Keratinocyte (primary cell): ENCODE data around the gene PCDHGB3. TPM values are rescaled to one million over a fixed set of nuclear protein-coding genes. Genes with fewer than 3 reads are reported as not detected.
"Not testable (repeated sequence)": the region's sequence is repeated elsewhere in the genome, so short reads cannot be mapped to it uniquely, and the experiment has no call there.

Experiments
- DNase-seq: peaks from one replicate; pipeline ENCODE4 v3.0.0-alpha.2; 2011; ENCODE audit warnings: low read depth, missing footprints, low spot score
- FAIRE-seq: peaks from 2 replicates; lab custom pipeline; 2011; peaks lifted over from hg19 to GRCh38; lab: Jason Lieb, UNC
- H2AFZ ChIP-seq: 2 replicates; pipeline ENCODE4 v1.6.0; 2012; ENCODE audit warnings: low read length, control low read depth, inconsistent platforms; ENCODE audit not compliant: control insufficient read depth
- H3K27ac ChIP-seq: 2 replicates; pipeline ENCODE4 v1.5.1; 2011; ENCODE audit warnings: low read length; ENCODE audit not compliant: control insufficient read depth, insufficient read depth
- H3K27me3 ChIP-seq: 3 replicates; pipeline ENCODE4 v1.6.0; 2011; ENCODE audit warnings: low read length; ENCODE audit not compliant: control insufficient read depth, insufficient read depth; ENCODE audit errors: extremely low read depth
- H3K36me3 ChIP-seq, 2 experiments: 2 replicates in 1 of 2; 3 replicates in 1 of 2; pipeline ENCODE4 v1.5.1; 2011; ENCODE audit warnings: low read length in 2 of 2, mild to moderate bottlenecking in 1 of 2; ENCODE audit not compliant: control insufficient read depth in 2 of 2, insufficient read depth in 2 of 2; ENCODE audit errors: extremely low read depth in 1 of 2
- H3K4me1 ChIP-seq: 3 replicates; pipeline ENCODE4 v1.5.1; 2011; ENCODE audit warnings: low read length; ENCODE audit not compliant: control insufficient read depth, insufficient read depth; ENCODE audit errors: extremely low read depth
- H3K4me2 ChIP-seq: 3 replicates; pipeline ENCODE4 v1.6.0; 2011; ENCODE audit warnings: low read depth, low read length; ENCODE audit not compliant: control insufficient read depth, insufficient read depth; ENCODE audit errors: extremely low read depth
- H3K4me3 ChIP-seq, 3 experiments: fragments of 200-600 bp in 1 of 3; sonication (generic) in 1 of 3; 2 replicates in 2 of 3; 3 replicates in 1 of 3; pipeline ENCODE4 v1.5.1; 2011 to 2016; ENCODE audit warnings: low read length in 3 of 3, mild to moderate bottlenecking in 3 of 3, control low read depth in 2 of 3, inconsistent platforms in 1 of 3, low read depth in 1 of 3, mixed read lengths in 1 of 3, mixed run types in 1 of 3, moderate library complexity in 1 of 3; ENCODE audit not compliant: control insufficient read depth in 2 of 3, insufficient read depth in 2 of 3; ENCODE audit errors: extremely low read depth in 1 of 3
- H3K79me2 ChIP-seq: 2 replicates; pipeline ENCODE4 v1.6.0; 2012; ENCODE audit warnings: low read length; ENCODE audit not compliant: control insufficient read depth, insufficient read depth
- H3K9ac ChIP-seq: 3 replicates; pipeline ENCODE4 v1.6.0; 2011; ENCODE audit warnings: low read length; ENCODE audit not compliant: control insufficient read depth, insufficient read depth; ENCODE audit errors: extremely low read depth
- H3K9me1 ChIP-seq: 3 replicates; pipeline ENCODE4 v1.6.0; 2011; ENCODE audit warnings: low read length; ENCODE audit not compliant: control insufficient read depth, insufficient read depth; ENCODE audit errors: extremely low read depth
- H3K9me3 ChIP-seq: 2 replicates; pipeline ENCODE4 v1.5.1; 2012; ENCODE audit warnings: low read depth, low read length; ENCODE audit not compliant: control insufficient read depth
- H4K20me1 ChIP-seq: 3 replicates; pipeline ENCODE4 v1.6.0; 2011; ENCODE audit warnings: low read length; ENCODE audit not compliant: control insufficient read depth, insufficient read depth; ENCODE audit errors: extremely low read depth
- EZH2 ChIP-seq: IDR thresholded peaks from one replicate; pipeline ENCODE4 v1.6.1; 2012; ENCODE audit warnings: inconsistent platforms, mild to moderate bottlenecking, low read length, moderate library complexity
- dilution Hi-C: fragments of 300-500 bp; cut with MboI; formaldehyde crosslinking; loops from one replicate; pipeline ENCODE4 v1.7.0; 2020; ENCODE audit warnings: low sequenced_read_pairs; ENCODE audit not compliant: extremely low pct_ligation_motif_present
- polyA plus RNA-seq, 5 experiments: library from polyadenylated mRNA; depleted of rRNA in 3 of 5; stranded (reverse) in 3 of 5; stranded (forward) in 1 of 5; unstranded in 1 of 5; fragments of >200 nt; gene quantifications; 1 replicate in 1 of 5; 2 replicates in 3 of 5; 3 replicates in 1 of 5; pipeline versions ENCODE4 v1.2.1 to v1.2.3, GENCODE V29; 2011 to 2012; ENCODE audit warnings: missing spikeins in 2 of 5, low read depth in 1 of 5, low replicate concordance in 1 of 5
- TF ChIP-seq, protein P1 (sequence below), 3 experiments: IDR thresholded peaks in 1 of 3; conservative IDR thresholded peaks in 1 of 3; optimal IDR thresholded peaks in 1 of 3; 2 replicates in 2 of 3; 3 replicates in 1 of 3; pipeline versions ENCODE3 to v1.5.1; 2011; ENCODE audit warnings: low read length in 3 of 3, mild to moderate bottlenecking in 3 of 3, moderate library complexity in 2 of 3, control low read depth in 1 of 3, inconsistent platforms in 1 of 3; ENCODE audit not compliant: insufficient read depth in 2 of 3; ENCODE audit errors: extremely low read depth in 1 of 3

The PCDHGB3 gene
- polyA plus RNA-seq, 1 donor (not counting 4 experiments of a cell fraction or from before 2014, with no cell fraction given) = 0.18 TPM

DNA sequence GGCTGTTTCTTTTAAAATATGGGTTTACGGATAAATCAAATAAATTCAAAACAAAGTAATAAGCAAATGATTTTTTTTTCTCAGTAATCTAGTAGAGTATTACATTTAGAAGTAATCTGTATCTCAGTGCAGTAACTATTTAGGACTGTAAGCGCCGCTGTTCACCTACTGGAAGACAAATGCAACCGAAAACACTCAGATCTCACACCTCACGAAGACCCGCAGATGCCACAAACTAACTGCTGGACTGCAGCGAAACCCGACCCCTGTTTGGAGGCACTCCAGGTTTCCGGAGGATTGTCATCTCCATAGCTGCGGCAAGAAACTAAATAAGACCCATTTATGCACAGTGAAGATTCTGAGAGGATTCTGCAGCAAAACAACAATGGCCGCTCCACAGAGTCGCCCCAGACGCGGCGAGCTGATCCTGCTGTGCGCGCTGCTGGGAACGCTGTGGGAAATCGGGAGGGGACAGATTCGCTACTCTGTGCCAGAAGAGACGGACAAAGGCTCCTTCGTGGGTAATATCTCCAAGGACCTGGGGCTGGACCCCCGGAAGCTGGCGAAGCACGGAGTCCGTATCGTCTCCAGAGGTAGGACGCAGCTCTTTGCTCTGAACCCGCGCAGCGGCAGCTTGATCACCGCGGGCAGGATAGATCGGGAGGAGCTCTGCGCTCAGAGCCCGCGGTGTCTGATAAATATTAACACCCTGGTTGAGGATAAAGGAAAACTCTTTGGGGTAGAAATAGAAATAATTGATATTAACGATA, 22.6 kb downstream of the PCDHGB3 start, which contains the start of gene PCDHGA8:
Gene PCDHGA8 (plus strand): TSS at position 205 of the 770 bp plus-strand sequence. CDS start 181 bp downstream, at position 386.
- Histone ChIP-seq H3K27ac (no peak within 1 kb of the TSS), H3K79me2 (no peaks in the 10 kb centered on the region), H3K9me1 (no peaks in the 10 kb centered on the region), H2AFZ (no peak within 1 kb of the TSS), H4K20me1 (no peaks in the 10 kb centered on the region), H3K4me2 (no peak within 1 kb of the TSS), H3K9me3 (peaks cover 29% of the 10 kb centered on the region), H3K27me3 (peaks cover 11% of the 10 kb centered on the region), H3K9ac (no peak within 1 kb of the TSS), H3K4me1 (no peaks in the 10 kb centered on the region), H3K36me3 (no peaks in the 10 kb centered on the region), H3K4me3 (no peak within 1 kb of the TSS)
- no peak for TF ChIP-seq EZH2
- TF ChIP-seq, protein P1, sequence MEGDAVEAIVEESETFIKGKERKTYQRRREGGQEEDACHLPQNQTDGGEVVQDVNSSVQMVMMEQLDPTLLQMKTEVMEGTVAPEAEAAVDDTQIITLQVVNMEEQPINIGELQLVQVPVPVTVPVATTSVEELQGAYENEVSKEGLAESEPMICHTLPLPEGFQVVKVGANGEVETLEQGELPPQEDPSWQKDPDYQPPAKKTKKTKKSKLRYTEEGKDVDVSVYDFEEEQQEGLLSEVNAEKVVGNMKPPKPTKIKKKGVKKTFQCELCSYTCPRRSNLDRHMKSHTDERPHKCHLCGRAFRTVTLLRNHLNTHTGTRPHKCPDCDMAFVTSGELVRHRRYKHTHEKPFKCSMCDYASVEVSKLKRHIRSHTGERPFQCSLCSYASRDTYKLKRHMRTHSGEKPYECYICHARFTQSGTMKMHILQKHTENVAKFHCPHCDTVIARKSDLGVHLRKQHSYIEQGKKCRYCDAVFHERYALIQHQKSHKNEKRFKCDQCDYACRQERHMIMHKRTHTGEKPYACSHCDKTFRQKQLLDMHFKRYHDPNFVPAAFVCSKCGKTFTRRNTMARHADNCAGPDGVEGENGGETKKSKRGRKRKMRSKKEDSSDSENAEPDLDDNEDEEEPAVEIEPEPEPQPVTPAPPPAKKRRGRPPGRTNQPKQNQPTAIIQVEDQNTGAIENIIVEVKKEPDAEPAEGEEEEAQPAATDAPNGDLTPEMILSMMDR (optimal IDR thresholded peaks at IDR 0.05 in 1 of 3, IDR thresholded peaks at IDR 0.05 in 1 of 3, conservative IDR thresholded peaks at IDR 0.05 in 1 of 3; ENCODE audit: extremely low read depth in 1 of 3, insufficient read depth in 2 of 3, low read length in 3 of 3) = peak in 1 of 3 experiments; percentile 4
- dilution Hi-C loops = no loop called here
- no peak for DNase-seq
- no peak for FAIRE-seq

DNA sequence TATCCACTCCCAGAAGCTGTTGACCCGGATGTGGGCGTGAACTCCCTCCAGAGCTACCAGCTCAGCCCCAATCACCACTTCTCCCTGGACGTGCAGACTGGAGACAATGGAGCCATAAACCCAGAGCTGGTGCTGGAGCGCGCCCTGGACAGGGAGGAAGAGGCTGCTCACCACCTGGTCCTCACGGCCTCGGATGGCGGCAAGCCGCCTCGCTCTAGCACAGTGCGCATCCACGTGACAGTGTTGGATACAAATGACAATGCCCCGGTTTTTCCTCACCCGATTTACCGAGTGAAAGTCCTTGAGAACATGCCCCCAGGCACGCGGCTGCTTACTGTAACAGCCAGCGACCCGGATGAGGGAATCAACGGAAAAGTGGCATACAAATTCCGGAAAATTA, 23.2 kb downstream of the PCDHGB3 start:
- H3K27ac ChIP-seq = no peak overlapping the region
- H3K4me1 ChIP-seq = no peaks in the 10 kb centered on the region
- peaks cover 11% of the 10 kb centered on the region for H3K27me3 ChIP-seq
- no peaks in the 10 kb centered on the region for H3K36me3 ChIP-seq
- no peak overlapping the region for H3K9ac ChIP-seq
- TF ChIP-seq, protein P1 (optimal IDR thresholded peaks at IDR 0.05 in 1 of 3, IDR thresholded peaks at IDR 0.05 in 1 of 3, conservative IDR thresholded peaks at IDR 0.05 in 1 of 3; ENCODE audit: extremely low read depth in 1 of 3, insufficient read depth in 2 of 3, low read length in 3 of 3) = no peak
- TF ChIP-seq EZH2 = no peak
- no peak overlapping the region for H3K4me3 ChIP-seq
- DNase-seq = no peak
- H3K4me2 ChIP-seq = no peak overlapping the region
- H2AFZ ChIP-seq = no peak overlapping the region
- dilution Hi-C loops = no loop called here
- H3K9me1 ChIP-seq = no peaks in the 10 kb centered on the region
- no peaks in the 10 kb centered on the region for H4K20me1 ChIP-seq
- H3K79me2 ChIP-seq = no peaks in the 10 kb centered on the region
- H3K9me3 ChIP-seq = peaks cover 29% of the 10 kb centered on the region
- no peak for FAIRE-seq

DNA sequence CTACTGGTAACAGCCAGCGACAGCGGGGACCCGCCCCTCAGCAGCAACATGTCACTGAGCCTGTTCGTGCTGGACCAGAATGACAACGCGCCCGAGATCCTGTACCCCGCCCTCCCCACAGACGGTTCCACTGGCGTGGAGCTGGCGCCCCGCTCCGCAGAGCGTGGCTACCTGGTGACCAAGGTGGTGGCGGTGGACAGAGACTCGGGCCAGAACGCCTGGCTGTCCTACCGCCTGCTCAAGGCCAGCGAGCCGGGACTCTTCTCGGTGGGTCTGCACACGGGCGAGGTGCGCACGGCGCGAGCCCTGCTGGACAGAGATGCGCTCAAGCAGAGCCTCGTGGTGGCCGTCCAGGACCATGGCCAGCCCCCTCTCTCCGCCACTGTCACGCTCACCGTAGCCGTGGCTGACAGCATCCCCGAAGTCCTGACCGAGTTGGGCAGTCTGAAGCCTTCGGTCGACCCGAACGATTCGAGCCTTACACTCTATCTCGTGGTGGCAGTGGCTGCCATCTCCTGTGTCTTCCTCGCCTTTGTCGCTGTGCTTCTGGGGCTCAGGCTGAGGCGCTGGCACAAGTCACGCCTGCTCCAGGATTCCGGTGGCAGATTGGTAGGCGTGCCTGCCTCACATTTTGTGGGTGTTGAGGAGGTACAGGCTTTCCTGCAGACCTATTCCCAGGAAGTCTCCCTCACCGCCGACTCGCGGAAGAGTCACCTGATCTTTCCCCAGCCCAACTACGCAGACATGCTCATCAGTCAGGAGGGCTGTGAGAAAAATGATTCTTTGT, 24.6 kb downstream of the PCDHGB3 start:
- DNase-seq, H3K4me3 ChIP-seq, dilution Hi-C loops, H3K4me2 ChIP-seq, FAIRE-seq, H3K27me3 ChIP-seq, H3K79me2 ChIP-seq, H2AFZ ChIP-seq, H3K9me1 ChIP-seq, H3K9ac ChIP-seq, H3K36me3 ChIP-seq, H3K27ac ChIP-seq, H3K4me1 ChIP-seq, H4K20me1 ChIP-seq: not testable (repeated sequence)
- peaks cover 28% of the 10 kb centered on the region for H3K9me3 ChIP-seq
